K562 (cell line): ENCODE data around the gene NAA80. TPM values are rescaled to one million over a fixed set of nuclear protein-coding genes. Genes with fewer than 3 reads are reported as not detected.

Source experiments
- ATAC-seq: fragments of 200-7000 bp; cut with Tn5 transposase; 3 replicates; pipeline ENCODE4 v1.9.1; 2020; ENCODE audit warnings: moderate library complexity
- BruUV-seq: library from RNA; stranded (reverse); fragments of 400-500 nt; replicated peaks from 2 replicates; lab custom pipeline; 2021; lab: Mats Ljungman, UMichigan
- CTCF ChIA-PET: fragments of 300-600 bp; formaldehyde crosslinking; extraction: SDS; loops from one replicate; lab custom pipeline; 2021; ENCODE audit warnings: low intra/inter-chr PET ratio; lab: Yijun Ruan, JAX
- POLR2A ChIA-PET: fragments of 300-600, 350-650 bp; sonication (Branson Sonifier 250); formaldehyde crosslinking; extraction: SDS; loops from one replicate; lab custom pipeline; 2021; ENCODE audit warnings: antibody characterized with exemption, inconsistent platforms; lab: Yijun Ruan, JAX
- DNase-seq, 4 experiments: peaks; one replicate each; pipeline versions ENCODE4 v3.0.0 to v3.0.0-alpha.2; 2011 to 2018; ENCODE audit warnings: low spot score in 3 of 4, mixed read lengths in 3 of 4; ENCODE audit errors: extremely low read depth in 1 of 4
- FAIRE-seq: peaks from 2 replicates; lab custom pipeline; 2011; peaks lifted over from hg19 to GRCh38; lab: Jason Lieb, UNC
- H2AFZ ChIP-seq: 2 replicates; pipeline ENCODE4 v1.6.0; 2011; ENCODE audit warnings: low read depth, low read length, control low read depth, inconsistent platforms
- H3K27ac ChIP-seq: fragments of 200-600 bp; 3 replicates; pipeline ENCODE4 v1.8.0; 2011; ENCODE audit warnings: low read depth, mild to moderate bottlenecking, control low read depth, inconsistent platforms, low read length, moderate library complexity, mixed read lengths; ENCODE audit errors: extremely low read depth
- H3K27me3 ChIP-seq, 2 experiments: fragments of 300-600 bp in 1 of 2; 2 replicates in 1 of 2; 3 replicates in 1 of 2; pipeline versions ENCODE4 v1.6.0 to v1.8.0; 2011; ENCODE audit warnings: inconsistent platforms in 2 of 2, low read length in 2 of 2, mild to moderate bottlenecking in 1 of 2, mixed read lengths in 1 of 2, moderate library complexity in 1 of 2; ENCODE audit not compliant: control insufficient read depth in 2 of 2, insufficient read depth in 2 of 2
- H3K36me3 ChIP-seq: fragments of 300-600 bp; 3 replicates; pipeline ENCODE4 v1.8.0; 2011; ENCODE audit warnings: mild to moderate bottlenecking, low read length, inconsistent platforms; ENCODE audit not compliant: control insufficient read depth, insufficient read depth
- H3K4me1 ChIP-seq, 2 experiments: fragments of 200-600 bp in 1 of 2; replicated peaks in 1 of 2; 2 replicates in 1 of 2; 3 replicates in 1 of 2; pipeline versions ENCODE4 v1.5.1 to v1.8.0; 2011; ENCODE audit warnings: inconsistent platforms in 2 of 2, low read length in 2 of 2, mild to moderate bottlenecking in 1 of 2, mixed read lengths in 1 of 2, moderate library complexity in 1 of 2; ENCODE audit not compliant: control insufficient read depth in 2 of 2, insufficient read depth in 2 of 2
- H3K4me2 ChIP-seq: 2 replicates; pipeline ENCODE4 v1.6.1; 2011; ENCODE audit warnings: low read length, control low read depth, inconsistent platforms, mixed read lengths; ENCODE audit not compliant: insufficient read depth
- H3K4me3 ChIP-seq: fragments of 200-600 bp; sonication (generic), shearing (Covaris generic); 2 replicates; pipeline ENCODE4 v1.5.1; 2016; ENCODE audit warnings: control low read depth, inconsistent platforms
- H3K79me2 ChIP-seq: fragments of 200-600 bp; 3 replicates; pipeline ENCODE4 v1.8.0; 2011; ENCODE audit warnings: low read length, inconsistent platforms; ENCODE audit not compliant: control insufficient read depth, insufficient read depth
- H3K9ac ChIP-seq, 2 experiments: 2 replicates each; pipeline versions ENCODE4 v1.6.0 to v1.6.1; 2011; ENCODE audit warnings: low read depth in 2 of 2, low read length in 2 of 2, control low read depth in 1 of 2, inconsistent platforms in 1 of 2, mild to moderate bottlenecking in 1 of 2, mixed read lengths in 1 of 2; ENCODE audit not compliant: insufficient read depth in 1 of 2
- H3K9me1 ChIP-seq: one replicate; pipeline ENCODE4 v1.6.0; 2011; ENCODE audit warnings: inconsistent platforms, mild to moderate bottlenecking, low read length, moderate library complexity; ENCODE audit not compliant: control insufficient read depth, insufficient read depth
- H3K9me3 ChIP-seq: replicated peaks from 2 replicates; pipeline ENCODE4 v1.5.1; 2011; ENCODE audit warnings: low read depth, low read length, inconsistent platforms; ENCODE audit not compliant: control insufficient read depth, insufficient read depth
- H4K20me1 ChIP-seq: replicated peaks from 2 replicates; pipeline ENCODE4 v1.6.1; 2011; ENCODE audit warnings: low read length, inconsistent platforms, mixed read lengths; ENCODE audit not compliant: control insufficient read depth, insufficient read depth
- BDP1 ChIP-seq: IDR thresholded peaks from 3 replicates; pipeline ENCODE4 v1.6.1; 2011; ENCODE audit not compliant: insufficient read length, insufficient read depth
- CREB5 ChIP-seq: fragments of 250-450 bp; sonication (Bioruptor Pico); IDR thresholded peaks from 2 replicates; pipeline ENCODE4 v1.5.0; 2020; ENCODE audit warnings: mild to moderate bottlenecking
- E2F4 ChIP-seq: sonication (generic); formaldehyde crosslinking; IDR thresholded peaks from 2 replicates; pipeline ENCODE4 v1.8.0; 2022; ENCODE audit warnings: mild to moderate bottlenecking, low read depth, missing genetic modification reagents
- ELK3 ChIP-seq: fragments of 450-650 bp; formaldehyde crosslinking; IDR thresholded peaks from 2 replicates; pipeline ENCODE4 v1.4.0; 2020; ENCODE audit warnings: mild to moderate bottlenecking
- GABPB1 ChIP-seq: sonication (generic); formaldehyde crosslinking; IDR thresholded peaks from 2 replicates; pipeline ENCODE4 v1.8.0; 2022; ENCODE audit warnings: mild to moderate bottlenecking, missing genetic modification reagents
- GTF2B ChIP-seq: IDR thresholded peaks from 2 replicates; pipeline ENCODE4 v1.6.1; 2011; ENCODE audit not compliant: insufficient read length; ENCODE audit errors: extremely low read depth
- HMG20B ChIP-seq: fragments of 250-450 bp; sonication (Bioruptor Pico); IDR thresholded peaks from 2 replicates; pipeline ENCODE4 v1.5.0; 2021; ENCODE audit warnings: mild to moderate bottlenecking
- MTA2 ChIP-seq: fragments of 450-650 bp; IDR thresholded peaks from 2 replicates; pipeline ENCODE4 v1.6.1; 2016; ENCODE audit warnings: low read depth
- MXD1 ChIP-seq: fragments of 250-450 bp; sonication (Bioruptor Pico); IDR thresholded peaks from 2 replicates; pipeline ENCODE4 v1.8.0; 2021; ENCODE audit warnings: borderline replicate concordance, mild to moderate bottlenecking, moderate library complexity; ENCODE audit not compliant: poor library complexity, severe bottlenecking
- NCOA6 ChIP-seq: fragments of 450-650 bp; IDR thresholded peaks from 2 replicates; pipeline ENCODE4 v1.6.1; 2017; ENCODE audit warnings: mild to moderate bottlenecking
- NFYB ChIP-seq: IDR thresholded peaks from 2 replicates; pipeline ENCODE4 v1.6.1; 2011; ENCODE audit warnings: mild to moderate bottlenecking, moderate library complexity; ENCODE audit not compliant: insufficient read length; ENCODE audit errors: extremely low read depth
- SMARCE1 ChIP-seq: fragments of 450-650 bp; IDR thresholded peaks from 2 replicates; pipeline ENCODE4 v1.7.1; 2016; ENCODE audit warnings: mild to moderate bottlenecking
- SRSF3 ChIP-seq: fragments of 200-400 bp; formaldehyde crosslinking; IDR thresholded peaks from 2 replicates; pipeline ENCODE4 v1.6.1; 2016; ENCODE audit warnings: mild to moderate bottlenecking, low read length, moderate library complexity; ENCODE audit not compliant: insufficient read depth
- USF2 ChIP-seq: sonication (generic); formaldehyde crosslinking; IDR thresholded peaks from 2 replicates; pipeline ENCODE4 v1.5.0; 2020; ENCODE audit warnings: missing genetic modification reagents
- ZBTB43 ChIP-seq: sonication (generic); formaldehyde crosslinking; IDR thresholded peaks from 2 replicates; pipeline ENCODE4 v1.8.0; 2023; ENCODE audit warnings: mild to moderate bottlenecking, missing genetic modification reagents
- ZNF253 ChIP-seq: fragments of 250-450 bp; sonication (Bioruptor Pico); conservative IDR thresholded peaks from 2 replicates; pipeline ENCODE4 v1.6.1; 2021; ENCODE audit warnings: mild to moderate bottlenecking
- WGBS: fragments of 100-300 bp; shearing (Covaris generic); methylation state at CpG from one replicate; pipeline ENCODE4 v1.1.6; 2016; ENCODE audit warnings: low coverage, mixed read lengths; ENCODE audit not compliant: insufficient coverage; ENCODE audit errors: missing lambda C conversion rate; 5-methylcytosine and 5-hydroxymethylcytosine counted together
- in situ Hi-C: fragments of 300-500 bp; cut with MboI; formaldehyde crosslinking; loops from 4 replicates; pipeline ENCODE4 v1.15.0; 2018; ENCODE audit warnings: inconsistent platforms, mixed read lengths
- intact Hi-C: fragments of 100-400 bp; cut with micrococcal nuclease; formaldehyde crosslinking; loops from 2 replicates; pipeline ENCODE4 v1.14.2; 2022
- polyA plus RNA-seq, 8 experiments: library from polyadenylated mRNA; depleted of rRNA in 4 of 8; stranded (reverse) in 5 of 8; unstranded in 3 of 8; fragments of >200 nt; fragmentation: Nextera tagmentation in 2 of 8; fragmentation: Illumina TruSeq in 1 of 8; extraction: Ambion mirVana in 2 of 8; extraction: Trizol in 1 of 8; gene quantifications; 2 replicates each; pipeline versions ENCODE4 v1.2.1 to v1.2.3, GENCODE V29; 2011 to 2014; ENCODE audit warnings: inconsistent platforms in 1 of 8, missing spikeins in 1 of 8
- total RNA-seq, 7 experiments: library from RNA; depleted of rRNA in 6 of 7; stranded (reverse); fragments of >200 nt in 6 of 7; fragmentation: Illumina TruSeq in 2 of 7; extraction: Trizol in 2 of 7; gene quantifications; 2 replicates each; pipeline versions ENCODE4 v1.2.1 to v1.2.3, GENCODE V29; 2011 to 2021; ENCODE audit warnings: low replicate concordance in 1 of 7

The NAA80 gene
- total and polyA plus RNA-seq, 9 of the 15 experiments (the other 6 are each of a cell fraction or from before 2014, with no cell fraction given): 0.82 to 24.0 (median 8.6) TPM

- FAIRE-seq (no peak), DNase-seq (no peak), ATAC-seq (no peak)
- Histone ChIP-seq H3K4me3 (peak overlapping the region; percentile 84), H3K4me1 (peaks cover 13 to 35% of the 10 kb centered on the region in 2 experiments; a peak in 4 of 5 replicates), H4K20me1 (0 out of 2 replicates have a peak, but pooled peaks cover 4% of the 10 kb centered on the region), H2AFZ (no peak overlapping the region), H3K9me3 (no peaks in the 10 kb centered on the region), H3K9me1 (no peaks in the 10 kb centered on the region), H3K36me3 (peaks cover 55% of the 10 kb centered on the region; the same call in 2 of the 3 replicates), H3K27ac (peak overlapping the region; percentile 54), H3K4me2 (peak overlapping the region; percentile 86), H3K9ac (peak overlapping the region; percentile 78 to 98), H3K79me2 (peaks cover 20% of the 10 kb centered on the region), H3K27me3 (no peaks in the 10 kb centered on the region)
- ChIA-PET CTCF (no interaction called here), POLR2A (interaction anchor here (0.7 to 2.1 kb wide), 4 partner anchors 10 to 35 kb away, joined by 3 to 31 read pairs (median 4); no protein-coding TSS in a partner anchor)
- no peak for TF ChIP-seq HMG20B (CRISPR knock-in tag)
- TF ChIP-seq BDP1: no peak
- TF ChIP-seq GABPB1 (CRISPR knock-in tag): no peak
- TF ChIP-seq ZBTB43: no peak
- no peak for TF ChIP-seq GTF2B
- TF ChIP-seq USF2 (CRISPR knock-in tag): no peak
- TF ChIP-seq CREB5 (CRISPR knock-in tag): no peak
- TF ChIP-seq E2F4 (CRISPR knock-in tag): no peak
- TF ChIP-seq ELK3 (CRISPR knock-in tag): no peak
- TF ChIP-seq NFYB: no peak
- no peak for TF ChIP-seq ZNF253 (CRISPR knock-in tag)
- TF ChIP-seq MTA2: no peak
- TF ChIP-seq MXD1 (CRISPR knock-in tag): no peak
- TF ChIP-seq NCOA6: no peak
- no peak for TF ChIP-seq SMARCE1
- TF ChIP-seq SRSF3: no peak
- intact Hi-C loops: no loop called here
- in situ Hi-C loops: no loop called here
- 27% methylated on average over 4 of the region's 4 CpGs for WGBS
- no TSS peak for BruUV-seq
These were observed 27.9 kb upstream of the NAA80 start for GRCh38 chr3:50327129-50327528.
